ENCODE data around the gene DYNC1I1.

The DYNC1I1 gene

GRCh38 chr7:95976369-95977060 lies 204.2 kb downstream of the DYNC1I1 start:
- DNase-seq: no peak

- DNase-seq: no peak
Measured at GRCh38 chr7:95977994-95978393, 205.6 kb downstream of the DYNC1I1 start.

GRCh38 chr7:95980167-95980566 lies 207.8 kb downstream of the DYNC1I1 start:
- DNase-seq: no peak

GRCh38 chr7:95980706-95981105 lies 208.4 kb downstream of the DYNC1I1 start:
- no peak for DNase-seq

GRCh38 chr7:95986178-95986764 lies 213.9 kb downstream of the DYNC1I1 start:
- no peak for DNase-seq

GRCh38 chr7:95989301-95989700 lies 216.9 kb downstream of the DYNC1I1 start:
- no peak for DNase-seq

GRCh38 chr7:95993380-95993779 lies 221.0 kb downstream of the DYNC1I1 start:
- DNase-seq: no peak

- DNase-seq: no peak
Measured at GRCh38 chr7:95996174-95996573, 223.8 kb downstream of the DYNC1I1 start.

- no peak for DNase-seq
Measured at GRCh38 chr7:95996886-95997285, 224.5 kb downstream of the DYNC1I1 start.

GRCh38 chr7:95997632-95998031 lies 225.3 kb downstream of the DYNC1I1 start:
- DNase-seq: no peak

- DNase-seq: no peak
Measured at GRCh38 chr7:95999481-95999880, 227.1 kb downstream of the DYNC1I1 start.

GRCh38 chr7:96004578-96004977 lies 232.2 kb downstream of the DYNC1I1 start:
- no peak for DNase-seq

GRCh38 chr7:96005271-96005670 lies 232.9 kb downstream of the DYNC1I1 start:
- no peak for DNase-seq

- no peak for DNase-seq
Measured at GRCh38 chr7:96009148-96009547, 236.8 kb downstream of the DYNC1I1 start.

GRCh38 chr7:96013836-96014235 lies 241.5 kb downstream of the DYNC1I1 start:
- DNase-seq: no peak

- no peak for DNase-seq
Measured at GRCh38 chr7:96014617-96015016, 242.3 kb downstream of the DYNC1I1 start.

- no peak for DNase-seq
Measured at GRCh38 chr7:96016056-96016586, 243.8 kb downstream of the DYNC1I1 start.

GRCh38 chr7:96016735-96017134 lies 244.4 kb downstream of the DYNC1I1 start:
- no peak for DNase-seq

- no peak for DNase-seq
Measured at GRCh38 chr7:96017877-96018276, 245.5 kb downstream of the DYNC1I1 start.

- no peak for DNase-seq
Measured at GRCh38 chr7:96021568-96021967, 249.2 kb downstream of the DYNC1I1 start.

GRCh38 chr7:96023387-96023786 lies 251.0 kb downstream of the DYNC1I1 start:
- no peak for DNase-seq

GRCh38 chr7:96026010-96026409 lies 253.7 kb downstream of the DYNC1I1 start:
- DNase-seq: no peak

GRCh38 chr7:96026611-96027010 lies 254.3 kb downstream of the DYNC1I1 start:
- no peak for DNase-seq

GRCh38 chr7:96028729-96029128 lies 256.4 kb downstream of the DYNC1I1 start:
- no peak for DNase-seq
